Gastrocnemius medialis (tissue), 4 donors: ENCODE data around the gene ZBTB20.

Experiments used
- POLR2A ChIP-seq, 2 donors: fragments of 450-650 bp; IDR thresholded peaks; one replicate each; pipeline ENCODE4 v1.6.1; 2017; ENCODE audit warnings: antibody characterized with exemption in 2 of 2, mild to moderate bottlenecking in 2 of 2, moderate library complexity in 2 of 2
- TF ChIP-seq, protein P1 (sequence below), 5 experiments: fragments of 450-650 bp in 3 of 5; fragments of 200-600 bp in 2 of 5; sonication (generic) in 2 of 5; IDR thresholded peaks in 4 of 5; conservative IDR thresholded peaks in 1 of 5; 1 replicate in 4 of 5; 2 replicates in 1 of 5; pipeline ENCODE4 v1.5.1; 2016 to 2019; ENCODE audit warnings: antibody characterized with exemption in 5 of 5, mild to moderate bottlenecking in 3 of 5, moderate library complexity in 3 of 5

GRCh38 chr3:114660124-114660523 is 487.0 kb downstream of the ZBTB20 start:
- TF ChIP-seq, protein P1, sequence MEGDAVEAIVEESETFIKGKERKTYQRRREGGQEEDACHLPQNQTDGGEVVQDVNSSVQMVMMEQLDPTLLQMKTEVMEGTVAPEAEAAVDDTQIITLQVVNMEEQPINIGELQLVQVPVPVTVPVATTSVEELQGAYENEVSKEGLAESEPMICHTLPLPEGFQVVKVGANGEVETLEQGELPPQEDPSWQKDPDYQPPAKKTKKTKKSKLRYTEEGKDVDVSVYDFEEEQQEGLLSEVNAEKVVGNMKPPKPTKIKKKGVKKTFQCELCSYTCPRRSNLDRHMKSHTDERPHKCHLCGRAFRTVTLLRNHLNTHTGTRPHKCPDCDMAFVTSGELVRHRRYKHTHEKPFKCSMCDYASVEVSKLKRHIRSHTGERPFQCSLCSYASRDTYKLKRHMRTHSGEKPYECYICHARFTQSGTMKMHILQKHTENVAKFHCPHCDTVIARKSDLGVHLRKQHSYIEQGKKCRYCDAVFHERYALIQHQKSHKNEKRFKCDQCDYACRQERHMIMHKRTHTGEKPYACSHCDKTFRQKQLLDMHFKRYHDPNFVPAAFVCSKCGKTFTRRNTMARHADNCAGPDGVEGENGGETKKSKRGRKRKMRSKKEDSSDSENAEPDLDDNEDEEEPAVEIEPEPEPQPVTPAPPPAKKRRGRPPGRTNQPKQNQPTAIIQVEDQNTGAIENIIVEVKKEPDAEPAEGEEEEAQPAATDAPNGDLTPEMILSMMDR (IDR thresholded peaks at IDR 0.05 in 4 of 5, conservative IDR thresholded peaks at IDR 0.05 in 1 of 5) = no peak
- no peak for TF ChIP-seq POLR2A (IDR thresholded peaks at IDR 0.05)
